Measurements from ENCODE around the gene POLR1H. TPM values are rescaled to one million over a fixed set of nuclear protein-coding genes. Genes with fewer than 3 reads are reported as not detected.

POLR1H gene
- total and polyA plus RNA-seq, 2 experiments from 2014 or later: 28.1 to 93.6 TPM

- Histone ChIP-seq H3F3A (replicated peaks; ENCODE audit: low read depth) (peaks cover 11% of the 10 kb centered on the region; the same call in 1 of the 2 replicates), H3K4me1 (ENCODE audit: insufficient read depth) (peaks cover 20% of the 10 kb centered on the region), H3K9me2 (ENCODE audit: insufficient read depth) (no peaks in the 10 kb centered on the region), H3K27me3 (ENCODE audit: insufficient read depth) (no peaks in the 10 kb centered on the region), H3K27ac (ENCODE audit: low read depth) (no peak overlapping the region), H3K36me3 (ENCODE audit: insufficient read depth) (no peaks in the 10 kb centered on the region), H4K20me1 (replicated peaks; ENCODE audit: insufficient read depth) (no peaks in the 10 kb centered on the region), H3K79me2 (replicated peaks; ENCODE audit: insufficient read depth) (peaks cover 10% of the 10 kb centered on the region; the same call in 1 of the 2 replicates), H3K4me3 (no peak overlapping the region), H3K4me2 (no peak overlapping the region), H2AFZ (no peak overlapping the region)
- Mint-ChIP-seq H3K27ac (no peak overlapping the region), H3K4me1 (peaks cover 17% of the 10 kb centered on the region), H3K4me3 (peak overlapping the region; percentile 7; the same call in 1 of the 3 replicates), H3K36me3 (ENCODE audit: low read depth) (no peaks in the 10 kb centered on the region; the same call in 1 of the 3 replicates), H3K9me3 (no peaks in the 10 kb centered on the region), H3K27me3 (ENCODE audit: insufficient read depth, low read depth, poor library complexity) (peaks cover 7% of the 10 kb centered on the region)
- TF ChIP-seq CTCF (conservative IDR thresholded peaks at IDR 0.05; ENCODE audit: low read depth in 2 of 2) (no peak), REST (IDR thresholded peaks at IDR 0.05; ENCODE audit: unreplicated experiment) (no peak), EZH2 (IDR thresholded peaks at IDR 0.05; ENCODE audit: low read depth, unreplicated experiment) (no peak), CREB1 (CRISPR knock-in tag; IDR thresholded peaks at IDR 0.05; ENCODE audit: low read depth) (no peak), ZNF114 (CRISPR knock-in tag; IDR thresholded peaks at IDR 0.05) (no peak), STAT1 (IDR thresholded peaks at IDR 0.05; ENCODE audit: unreplicated experiment) (no peak), ZNF331 (CRISPR knock-in tag; IDR thresholded peaks at IDR 0.05; ENCODE audit: low read depth) (no peak), ZNF462 (CRISPR knock-in tag; IDR thresholded peaks at IDR 0.05) (no peak), POLR2AphosphoS5 (IDR thresholded peaks at IDR 0.05; ENCODE audit: low read depth) (no peak), NANOG (IDR thresholded peaks at IDR 0.05; ENCODE audit: borderline replicate concordance) (no peak), JUNB (IDR thresholded peaks at IDR 0.05; ENCODE audit: unreplicated experiment) (no peak), ETS1 (IDR thresholded peaks at IDR 0.05) (no peak), EZH2phosphoT487 (IDR thresholded peaks at IDR 0.05; ENCODE audit: unreplicated experiment) (no peak)
- DNase-seq (ENCODE audit: low spot score): no peak
- ATAC-seq: no peak
Observed at GRCh38 chr6:30063315-30063714, 2.2 kb downstream of the POLR1H start.

Measured in GM23338 (cell line).